HG03159 (cell line): ENCODE data around the gene DPPA5.
"Not testable (repeated sequence)": the region's sequence is repeated elsewhere in the genome, so short reads cannot be mapped to it uniquely, and the experiment has no call there.

Source experiments
- ATAC-seq: cut with Tn5 transposase; IDR thresholded peaks from one replicate; pipeline ENCODE4 v1.9.1; 2021; ENCODE audit warnings: mild to moderate bottlenecking, moderate library complexity; ENCODE audit not compliant: unreplicated experiment

The DPPA5 gene

GRCh38 chr6:73364549-73364948, 10.5 kb upstream of the DPPA5 start:
- no peak for ATAC-seq

DNA sequence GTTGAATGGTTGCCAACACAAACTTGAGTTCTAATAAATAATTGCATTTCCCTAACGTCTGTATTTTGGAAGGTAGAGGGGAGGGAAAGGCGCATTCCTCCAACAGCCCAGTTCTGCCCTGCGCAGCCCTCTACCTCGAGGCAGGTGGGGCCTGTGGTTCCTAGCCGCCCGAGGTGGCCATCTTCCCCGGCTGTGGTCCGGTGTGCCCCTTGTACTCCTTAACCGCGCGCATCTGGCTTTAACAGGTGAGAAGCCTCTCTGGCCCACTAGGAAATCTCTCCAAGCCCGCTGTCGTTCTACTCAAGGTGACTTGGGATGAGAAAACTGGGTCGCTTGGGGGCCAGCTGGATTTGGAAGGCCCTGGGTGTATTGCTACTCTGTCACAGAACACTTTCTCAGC, 10.0 kb upstream of the DPPA5 start:
- no peak for ATAC-seq

DNA sequence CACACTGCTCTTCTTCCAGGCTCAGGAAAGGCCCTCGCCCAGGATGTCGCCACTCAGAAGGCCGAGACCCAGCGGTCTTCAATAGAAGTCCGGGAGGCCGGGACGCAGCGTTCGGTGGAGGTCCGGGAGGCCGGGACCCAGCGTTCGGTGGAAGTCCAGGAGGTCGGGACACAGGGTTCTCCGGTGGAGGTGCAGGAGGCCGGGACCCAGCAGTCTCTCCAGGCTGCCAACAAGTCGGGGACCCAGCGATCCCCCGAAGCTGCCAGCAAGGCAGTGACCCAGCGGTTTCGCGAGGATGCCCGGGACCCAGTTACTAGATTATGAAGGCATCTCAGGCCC, 9.4 kb upstream of the DPPA5 start:
- ATAC-seq = no peak

DNA sequence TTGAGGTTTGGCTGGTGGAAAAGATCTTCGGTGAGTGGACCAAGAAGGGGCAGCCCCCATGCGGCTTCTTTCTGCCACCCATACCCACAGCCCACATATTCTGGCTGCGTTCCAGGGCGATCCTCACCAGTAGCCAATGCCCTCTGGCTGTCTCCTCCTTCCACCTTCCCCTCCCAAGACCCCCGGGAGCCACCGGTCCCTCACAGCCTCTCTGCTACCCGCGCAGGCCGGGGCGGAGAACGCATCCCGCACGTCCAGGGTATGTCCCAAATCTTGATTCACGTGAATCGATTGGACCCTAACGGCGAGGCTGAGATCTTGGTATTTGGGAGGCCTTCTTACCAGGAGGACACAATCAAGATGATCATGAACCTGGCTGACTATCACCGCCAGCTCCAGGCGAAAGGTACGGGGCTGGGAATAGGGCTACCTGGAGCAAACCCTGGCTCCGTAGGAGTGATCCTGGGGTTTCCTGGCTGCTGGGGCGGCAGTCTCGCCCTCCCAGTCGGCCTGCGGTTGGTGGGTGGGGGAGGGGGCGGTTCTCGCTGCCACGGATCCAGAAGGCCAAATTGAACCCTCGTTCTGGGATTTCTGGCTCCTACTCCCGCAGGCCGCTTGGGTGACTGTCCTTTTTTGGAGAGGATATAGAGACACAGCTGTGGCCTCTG, 8.9 kb upstream of the DPPA5 start:
- no peak for ATAC-seq

GRCh38 chr6:73362358-73362757, 8.3 kb upstream of the DPPA5 start, which contains the start of gene KHDC3L:
KHDC3L (plus strand) TSS chr6:73362658; CDS start chr6:73362730, 72 bp downstream.
- no peak for ATAC-seq

- no peak for ATAC-seq
Observed at GRCh38 chr6:73349311-73349710, 4.8 kb downstream of the DPPA5 start.

- no peak for ATAC-seq
Observed at GRCh38 chr6:73348550-73349204, 5.4 kb downstream of the DPPA5 start.

DNA sequence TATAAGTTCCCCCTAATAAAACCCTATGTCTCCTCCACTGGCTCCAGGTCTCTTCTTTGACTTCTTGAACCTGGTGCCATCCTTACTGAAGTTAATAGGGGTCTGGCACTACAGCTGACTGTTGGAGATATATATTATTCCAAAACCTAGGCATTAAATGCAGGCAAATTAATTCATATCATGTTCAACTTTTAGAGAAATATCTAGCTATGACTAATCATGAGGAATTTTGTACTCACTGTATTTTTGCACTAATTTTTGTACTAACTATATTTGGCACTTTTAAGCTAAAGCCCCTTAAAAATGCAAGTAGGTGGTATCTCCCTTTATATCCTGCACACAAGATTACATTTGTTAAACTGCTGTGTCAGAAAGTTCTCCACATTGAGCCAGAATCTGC, 10.9 kb downstream of the DPPA5 start:
- no peak for ATAC-seq

GRCh38 chr6:73342174-73342573, 11.9 kb downstream of the DPPA5 start:
- no peak for ATAC-seq

DNA sequence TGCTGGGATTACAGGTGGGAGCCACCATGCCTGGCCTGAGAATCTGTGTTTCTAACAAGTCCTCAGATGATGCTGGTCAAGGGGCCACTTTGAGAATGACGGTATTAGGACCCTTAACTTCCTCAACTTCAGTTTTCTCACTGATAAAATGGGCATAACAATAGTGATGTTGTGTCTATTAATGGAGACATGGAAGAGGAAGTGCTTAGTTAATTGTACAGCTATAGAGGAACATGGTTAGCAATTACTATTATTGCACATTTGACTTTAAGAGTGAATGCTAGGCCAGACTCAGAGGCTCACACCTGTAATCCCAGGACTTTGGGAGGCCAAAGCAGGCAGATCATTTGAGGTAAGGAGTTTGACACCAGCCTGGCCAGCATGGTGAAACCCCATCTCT, 12.7 kb downstream of the DPPA5 start:
- no peak for ATAC-seq

GRCh38 chr6:73340048-73340447, 14.0 kb downstream of the DPPA5 start:
- no peak for ATAC-seq

DNA sequence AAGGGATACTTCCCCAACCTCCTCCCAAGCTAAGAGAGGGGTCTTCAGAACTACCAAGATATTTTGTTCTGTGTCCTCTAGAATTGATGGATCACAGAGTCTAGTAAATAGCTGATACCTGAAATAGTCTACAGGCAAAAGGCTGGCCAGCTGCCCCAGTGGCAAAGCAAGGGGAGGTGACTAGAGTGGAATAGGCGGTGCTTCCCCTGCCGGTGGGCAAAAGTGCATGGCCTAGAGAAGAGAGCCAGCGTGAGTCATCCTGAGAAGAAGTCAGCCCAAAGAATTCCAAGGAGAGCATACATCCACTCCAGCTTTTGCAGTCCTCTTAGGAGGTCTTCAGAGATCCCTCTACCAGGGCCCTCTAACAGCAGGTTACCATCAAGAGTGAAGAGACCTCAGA, 14.7 kb downstream of the DPPA5 start:
- ATAC-seq = no peak

DNA sequence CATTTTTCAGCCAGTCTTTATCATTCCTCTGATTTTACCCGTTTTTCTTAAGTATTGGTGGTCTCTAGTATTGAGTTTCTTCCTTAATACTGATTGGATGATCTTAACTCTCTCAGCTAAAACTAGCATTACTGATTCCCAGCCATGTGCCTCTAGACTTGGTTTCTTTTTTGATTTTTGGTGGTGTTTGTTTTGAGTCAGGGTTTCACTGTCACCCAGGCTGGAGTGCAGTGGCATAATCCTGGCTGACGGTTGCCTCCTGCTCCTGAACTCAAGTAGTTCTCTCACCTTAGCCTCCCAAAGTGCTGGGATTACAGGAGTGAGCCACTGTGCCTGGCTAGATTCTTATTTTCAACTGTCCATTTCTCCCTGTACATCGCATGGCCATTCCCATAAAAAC, 24.9 kb downstream of the DPPA5 start:
- no peak for ATAC-seq

- ATAC-seq = no peak
Observed at GRCh38 chr6:73328790-73329189, 25.3 kb downstream of the DPPA5 start.

DNA sequence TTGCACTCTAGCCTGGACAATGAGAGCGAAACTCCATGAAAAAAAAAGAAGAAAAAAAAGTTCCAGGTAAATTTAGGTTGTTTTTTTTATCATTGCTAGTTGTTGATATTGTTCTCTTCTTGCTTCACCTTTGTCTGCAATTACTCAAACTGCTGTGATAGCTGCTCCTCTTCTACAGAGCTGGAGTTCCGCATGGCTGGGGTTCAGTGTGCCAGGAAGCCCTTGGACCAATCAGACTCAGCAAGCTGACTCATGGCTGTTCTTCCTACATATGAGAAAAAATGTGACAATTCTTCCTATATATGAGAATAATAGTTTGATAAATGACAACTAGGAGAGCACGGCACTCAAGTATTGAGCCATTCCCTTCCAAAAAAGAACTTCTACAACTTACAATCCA, 28.4 kb downstream of the DPPA5 start:
- ATAC-seq = no peak

- no peak for ATAC-seq
Observed at GRCh38 chr6:73323323-73323722, 30.8 kb downstream of the DPPA5 start.

- ATAC-seq = no peak
Observed at GRCh38 chr6:73314577-73315492, 39.2 kb downstream of the DPPA5 start.

- ATAC-seq = not testable (repeated sequence)
Observed at GRCh38 chr6:73310503-73310845, 43.6 kb downstream of the DPPA5 start.

DNA sequence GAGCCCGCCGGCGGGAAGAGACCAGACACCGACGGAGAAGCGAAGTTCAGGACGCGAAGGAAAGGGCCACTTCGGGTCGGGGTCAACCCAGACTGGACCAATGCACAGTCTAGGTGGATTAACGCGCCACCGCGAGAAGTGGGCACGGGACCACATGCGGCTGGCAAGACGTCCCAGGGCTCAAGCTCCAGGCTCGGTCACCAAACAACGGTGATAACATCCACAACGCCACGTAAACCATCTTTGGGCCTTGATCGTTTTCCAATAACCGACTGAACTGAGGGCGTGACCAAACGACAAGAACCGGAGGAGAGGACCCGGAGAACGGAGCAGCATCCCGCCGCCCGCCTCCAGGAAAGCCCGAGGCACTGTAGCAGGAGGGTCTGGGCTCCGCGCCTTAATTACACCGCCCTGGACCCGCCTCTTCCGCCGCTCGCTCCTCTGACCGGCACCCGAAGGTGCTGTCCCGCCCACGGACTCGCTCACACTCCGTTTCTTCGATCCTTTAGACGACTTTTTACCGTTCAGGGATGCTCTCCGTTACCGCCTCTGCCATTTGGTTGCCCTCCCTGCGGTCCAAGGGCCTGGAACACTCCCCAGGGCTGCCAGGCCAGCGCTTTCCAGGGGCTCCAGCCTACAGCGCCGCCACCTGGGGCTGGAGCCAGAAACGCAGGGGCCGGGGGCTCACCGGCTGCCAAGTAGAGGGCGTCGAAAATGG, 44.1 kb downstream of the DPPA5 start:
- ATAC-seq = peak; percentile 96

- no peak for ATAC-seq
Observed at GRCh38 chr6:73309535-73309784, 44.6 kb downstream of the DPPA5 start.

- ATAC-seq = no peak
Observed at GRCh38 chr6:73308712-73309534, 45.2 kb downstream of the DPPA5 start.
